HFFc6 (cell line): ENCODE results near the gene NEURL4. TPM values are rescaled to one million over a fixed set of nuclear protein-coding genes. Genes with fewer than 3 reads are reported as not detected.
A peak's percentile ranks its signal among the peaks of the same experiment; 100 is the strongest.

Experiments
- DNase-seq: peaks from one replicate; pipeline ENCODE4 v3.0.0-alpha.2; 2018
- H3K27ac Mint-ChIP-seq: 2 replicates; pipeline ENCODE4 v1.8.0; 2020; ENCODE audit warnings: mild to moderate bottlenecking, mixed read lengths
- H3K27me3 Mint-ChIP-seq: 2 replicates; pipeline ENCODE4 v1.8.0; 2021; ENCODE audit warnings: mild to moderate bottlenecking, moderate library complexity, mixed read lengths; ENCODE audit not compliant: insufficient read depth
- H3K36me3 Mint-ChIP-seq: 2 replicates; pipeline ENCODE4 v1.8.0; 2021; ENCODE audit warnings: low read depth, mixed read lengths
- H3K4me1 Mint-ChIP-seq: 2 replicates; pipeline ENCODE4 v1.8.0; 2020; ENCODE audit warnings: low read depth, mixed read lengths
- H3K4me3 Mint-ChIP-seq: 2 replicates; pipeline ENCODE4 v1.8.0; 2020; ENCODE audit warnings: mild to moderate bottlenecking, moderate library complexity, mixed read lengths
- H3K9me3 Mint-ChIP-seq: 2 replicates; pipeline ENCODE4 v1.8.0; 2020; ENCODE audit warnings: mild to moderate bottlenecking, mixed read lengths
- CTCF ChIP-seq: fragments of 200-600 bp; sonication (generic); IDR thresholded peaks from 2 replicates; pipeline ENCODE4 v1.5.0; 2021; ENCODE audit warnings: antibody characterized with exemption, mild to moderate bottlenecking
- total RNA-seq, 6 experiments: library from RNA; stranded (reverse); fragmentation: NEBNext Ultra II Directional; extraction: Animal tissue kit (Norgen Biotek cat#: 25700); gene quantifications; 2 replicates in 1 of 6; 3 replicates in 5 of 6; pipeline ENCODE4 v1.2.3, GENCODE V29; 2021

The NEURL4 gene
- total RNA-seq, 6 experiments from 2014 or later, result 18.7 to 24.6 (median 20.4) TPM

GRCh38 chr17:7296189-7296861 lies 32.8 kb downstream of the NEURL4 start:
- peak overlapping the region; percentile 65 for H3K4me3 Mint-ChIP-seq
- no peak overlapping the region for H3K27ac Mint-ChIP-seq
- peak; percentile 98 for TF ChIP-seq CTCF
- peak; percentile 65 for DNase-seq
- peaks cover 11% of the 10 kb centered on the region for H3K4me1 Mint-ChIP-seq
- no peaks in the 10 kb centered on the region for H3K9me3 Mint-ChIP-seq
- H3K27me3 Mint-ChIP-seq, result peaks cover 42% of the 10 kb centered on the region
- no peaks in the 10 kb centered on the region for H3K36me3 Mint-ChIP-seq

GRCh38 chr17:7295230-7296180 lies 33.6 kb downstream of the NEURL4 start:
- no peak for TF ChIP-seq CTCF
- H3K9me3 Mint-ChIP-seq, result no peaks in the 10 kb centered on the region
- no peak for DNase-seq
- H3K4me1 Mint-ChIP-seq, result peaks cover 11% of the 10 kb centered on the region
- no peaks in the 10 kb centered on the region for H3K36me3 Mint-ChIP-seq
- H3K27me3 Mint-ChIP-seq, result peaks cover 49% of the 10 kb centered on the region
- H3K27ac Mint-ChIP-seq, result no peak overlapping the region
- peak overlapping the region; percentile 66 for H3K4me3 Mint-ChIP-seq

GRCh38 chr17:7294614-7295153 lies 34.5 kb downstream of the NEURL4 start, which contains the start of gene YBX2:
Gene YBX2, minus strand, starts transcription at chr17:7294639. Its CDS starts 139 bp downstream, at chr17:7294500.
- DNase-seq, result no peak

GRCh38 chr17:7293816-7294613 lies 35.1 kb downstream of the NEURL4 start:
- no peak for TF ChIP-seq CTCF

More at GRCh38 chr17:7294614-7295153, 34.5 kb downstream of the NEURL4 start, which contains the start of gene YBX2:
- no peaks in the 10 kb centered on the region for H3K36me3 Mint-ChIP-seq
- peak within 1 kb of the TSS; percentile 66; the same call in 1 of the 2 replicates for H3K4me3 Mint-ChIP-seq
- H3K27ac Mint-ChIP-seq, result no peak within 1 kb of the TSS
- H3K27me3 Mint-ChIP-seq, result peaks cover 48% of the 10 kb centered on the region
- no peak for TF ChIP-seq CTCF
- H3K4me1 Mint-ChIP-seq, result peaks cover 11% of the 10 kb centered on the region
- H3K9me3 Mint-ChIP-seq, result no peaks in the 10 kb centered on the region

GRCh38 chr17:7293159-7293558 lies 36.0 kb downstream of the NEURL4 start:
- Mint-ChIP-seq H3K9me3 (no peaks in the 10 kb centered on the region), H3K27ac (no peak overlapping the region), H3K27me3 (peaks cover 51% of the 10 kb centered on the region)

More at GRCh38 chr17:7293816-7294613, 35.1 kb downstream of the NEURL4 start:
- H3K4me3 Mint-ChIP-seq, result no peak overlapping the region
- H3K4me1 Mint-ChIP-seq, result peaks cover 11% of the 10 kb centered on the region
- no peak for DNase-seq
- H3K27ac Mint-ChIP-seq, result no peak overlapping the region
- no peaks in the 10 kb centered on the region for H3K9me3 Mint-ChIP-seq
- H3K36me3 Mint-ChIP-seq, result no peaks in the 10 kb centered on the region
- peaks cover 47% of the 10 kb centered on the region for H3K27me3 Mint-ChIP-seq

More at GRCh38 chr17:7293159-7293558, 36.0 kb downstream of the NEURL4 start:
- DNase-seq, result no peak
- peaks cover 11% of the 10 kb centered on the region for H3K4me1 Mint-ChIP-seq
- no peak for TF ChIP-seq CTCF
- H3K36me3 Mint-ChIP-seq, result no peaks in the 10 kb centered on the region
- H3K4me3 Mint-ChIP-seq, result no peak overlapping the region
